Measurements from ENCODE around the gene ZNF528.

Gene ZNF528

DNA sequence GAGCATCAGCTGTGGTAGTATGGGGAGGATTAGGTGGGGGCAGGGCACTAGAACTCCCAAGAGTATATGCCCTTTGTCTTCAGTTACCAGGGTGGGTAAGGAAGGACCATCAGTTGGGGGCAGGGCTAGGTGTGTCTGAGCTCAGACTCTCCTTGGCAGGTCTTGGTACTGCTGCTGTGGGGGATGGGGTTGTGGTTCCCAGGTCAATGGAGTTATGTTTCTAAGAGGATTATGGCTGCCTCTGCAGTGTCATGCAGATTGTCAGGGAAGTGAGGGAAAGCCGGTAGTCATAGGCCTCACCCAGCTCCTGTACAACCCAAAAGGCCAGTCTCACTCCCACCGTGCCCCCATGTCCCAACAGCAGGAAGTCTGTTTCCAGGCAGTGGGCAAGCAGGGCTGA, 46.9 kb downstream of the ZNF528 start:
- Histone ChIP-seq H3K4me1 (ENCODE audit: control insufficient read depth, insufficient read depth, low read length) (no peaks in the 10 kb centered on the region), H3K4me3 (ENCODE audit: low read length) (no peak overlapping the region), H3K36me3 (ENCODE audit: control insufficient read depth, insufficient read depth, low read length, severe bottlenecking) (no peaks in the 10 kb centered on the region), H3K9ac (ENCODE audit: low read length) (no peak overlapping the region), H3K9me3 (ENCODE audit: control insufficient read depth, low read length) (peaks cover 50% of the 10 kb centered on the region), H3K27me3 (replicated peaks; ENCODE audit: control insufficient read depth, insufficient read depth, low read length) (no peaks in the 10 kb centered on the region)
- no peak for DNase-seq (ENCODE audit: low read depth)

DNA sequence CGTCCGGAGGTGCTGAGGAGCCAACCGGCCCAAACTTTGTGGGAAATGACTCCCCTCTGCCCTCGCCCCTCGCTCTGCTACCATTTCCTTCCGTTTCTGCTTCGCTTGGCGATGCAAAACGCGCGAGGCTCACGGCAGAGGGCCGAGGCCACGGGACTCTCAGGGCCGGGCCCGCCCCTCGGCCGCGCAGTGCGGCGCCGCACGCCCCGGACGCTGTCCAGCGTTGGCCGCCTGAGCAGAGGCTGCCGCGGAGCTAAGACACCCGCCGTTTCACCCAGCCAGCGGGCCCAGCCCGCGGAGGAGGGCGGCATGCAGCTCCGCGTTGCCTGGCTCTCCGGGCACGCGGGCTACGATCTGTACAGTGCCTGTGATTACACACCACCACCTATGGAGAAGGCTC, 53.6 kb downstream of the ZNF528 start:
- no peaks in the 10 kb centered on the region for H3K27me3 ChIP-seq (replicated peaks; ENCODE audit: control insufficient read depth, insufficient read depth, low read length)
- H3K4me3 ChIP-seq (ENCODE audit: low read length), result peak overlapping the region; percentile 37
- peaks cover 4% of the 10 kb centered on the region for H3K4me1 ChIP-seq (ENCODE audit: control insufficient read depth, insufficient read depth, low read length)
- DNase-seq (ENCODE audit: low read depth), result no peak
- no peak overlapping the region for H3K9ac ChIP-seq (ENCODE audit: low read length)
- peaks cover 2% of the 10 kb centered on the region for H3K36me3 ChIP-seq (ENCODE audit: control insufficient read depth, insufficient read depth, low read length, severe bottlenecking)
- peaks cover 73% of the 10 kb centered on the region for H3K9me3 ChIP-seq (ENCODE audit: control insufficient read depth, low read length)

DNA sequence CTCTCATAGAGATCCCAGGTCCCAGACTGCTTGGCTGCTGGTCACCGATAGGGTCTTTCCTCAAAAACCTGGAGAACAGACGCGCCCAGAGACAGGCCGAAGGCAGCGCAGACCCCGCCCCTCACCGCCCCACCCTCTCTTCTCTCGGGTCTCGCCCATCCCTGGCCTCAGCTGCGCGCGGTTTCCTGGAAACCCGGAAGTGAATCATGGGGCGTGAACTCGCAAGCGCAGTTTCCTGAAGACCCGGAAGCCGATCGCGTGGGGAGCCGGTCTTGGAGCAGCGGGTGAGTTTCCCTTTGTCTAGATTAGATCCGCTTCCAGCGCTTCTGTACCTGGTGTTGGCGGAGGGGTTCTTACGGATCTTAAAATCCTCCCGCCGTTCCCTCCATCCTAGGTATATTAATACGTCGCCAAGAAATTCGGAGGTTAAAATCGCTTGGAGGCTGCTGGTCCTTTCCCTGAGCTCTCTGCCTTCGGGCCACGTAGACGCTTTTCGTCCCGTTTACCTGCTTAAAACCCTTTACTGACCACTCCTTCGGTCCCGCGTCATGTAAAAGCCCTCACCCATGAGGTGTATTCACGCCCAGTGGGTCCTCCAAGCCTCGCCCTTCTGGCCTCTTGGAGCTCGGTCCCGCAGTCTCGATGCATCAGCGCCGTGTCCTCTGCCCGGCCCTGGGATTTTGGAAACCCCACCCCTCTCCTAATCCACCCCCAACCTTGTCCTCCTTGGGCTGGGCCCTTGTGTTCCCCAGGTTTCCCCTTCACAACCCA, 55.9 kb downstream of the ZNF528 start, which contains the start of gene ZNF578:
TSS of gene ZNF578 (plus strand) at position 230 of the 771 bp plus-strand sequence. CDS start 48,293 bp downstream, outside the sequence.
- peak; percentile 90 for DNase-seq (ENCODE audit: low read depth)
- peaks cover 21% of the 10 kb centered on the region for H3K36me3 ChIP-seq (ENCODE audit: control insufficient read depth, insufficient read depth, low read length, severe bottlenecking)
- peak within 1 kb of the TSS; percentile 91 for H3K4me3 ChIP-seq (ENCODE audit: low read length)
- peaks cover 4% of the 10 kb centered on the region for H3K4me1 ChIP-seq (ENCODE audit: control insufficient read depth, insufficient read depth, low read length)
- H3K27me3 ChIP-seq (replicated peaks; ENCODE audit: control insufficient read depth, insufficient read depth, low read length), result no peaks in the 10 kb centered on the region
- peak within 1 kb of the TSS; percentile 80 for H3K9ac ChIP-seq (ENCODE audit: low read length)
- peaks cover 86% of the 10 kb centered on the region for H3K9me3 ChIP-seq (ENCODE audit: control insufficient read depth, low read length)

- H3K9me3 ChIP-seq (ENCODE audit: control insufficient read depth, low read length), result peaks cover 100% of the 10 kb centered on the region
Measured at GRCh38 chr19:52464798-52465470, 67.3 kb downstream of the ZNF528 start.

More at GRCh38 chr19:52464798-52465470, 67.3 kb downstream of the ZNF528 start:
- peaks cover 16% of the 10 kb centered on the region for H3K36me3 ChIP-seq (ENCODE audit: control insufficient read depth, insufficient read depth, low read length, severe bottlenecking)
- peak overlapping the region; percentile 46 for H3K4me3 ChIP-seq (ENCODE audit: low read length)
- H3K27me3 ChIP-seq (replicated peaks; ENCODE audit: control insufficient read depth, insufficient read depth, low read length), result no peaks in the 10 kb centered on the region
- H3K9ac ChIP-seq (ENCODE audit: low read length), result no peak overlapping the region
- DNase-seq (ENCODE audit: low read depth), result no peak
- no peaks in the 10 kb centered on the region for H3K4me1 ChIP-seq (ENCODE audit: control insufficient read depth, insufficient read depth, low read length)

All from adipocyte (in vitro differentiated cells).